NCI-H2081 (cell line): ENCODE results near the gene PIP5K1B.
A peak's percentile ranks its signal among the peaks of the same experiment; 100 is the strongest.

ENCODE experiments used
- DNase-seq, 2 experiments: peaks; one replicate each; lab custom pipeline; 2025; lab: John Stamatoyannopoulos, UW

The PIP5K1B gene

GRCh38 chr9:68708513-68708912, 3.5 kb downstream of the PIP5K1B start:
- no peak for DNase-seq

GRCh38 chr9:68709291-68710110, 4.5 kb downstream of the PIP5K1B start:
- no peak for DNase-seq

- DNase-seq, result no peak
Observed at GRCh38 chr9:68710111-68710471, 5.1 kb downstream of the PIP5K1B start.

- peak; percentile 15 to 74 for DNase-seq
Observed at GRCh38 chr9:68711281-68711680, 6.2 kb downstream of the PIP5K1B start.

- DNase-seq, result no peak
Observed at GRCh38 chr9:68711932-68712331, 6.9 kb downstream of the PIP5K1B start.

- no peak for DNase-seq
Observed at GRCh38 chr9:68714416-68715180, 9.6 kb downstream of the PIP5K1B start.

GRCh38 chr9:68715181-68715456, 10.1 kb downstream of the PIP5K1B start:
- DNase-seq, result no peak

- DNase-seq, result no peak
Observed at GRCh38 chr9:68717552-68718443, 12.8 kb downstream of the PIP5K1B start.

- DNase-seq, result no peak
Observed at GRCh38 chr9:68719847-68720246, 14.8 kb downstream of the PIP5K1B start.

- DNase-seq, result no peak
Observed at GRCh38 chr9:68720656-68721313, 15.7 kb downstream of the PIP5K1B start.

GRCh38 chr9:68721666-68722330, 16.8 kb downstream of the PIP5K1B start:
- no peak for DNase-seq

- no peak for DNase-seq
Observed at GRCh38 chr9:68725070-68725469, 20.0 kb downstream of the PIP5K1B start.

GRCh38 chr9:68726489-68726888, 21.4 kb downstream of the PIP5K1B start:
- DNase-seq, result no peak

- no peak for DNase-seq
Observed at GRCh38 chr9:68727636-68728035, 22.6 kb downstream of the PIP5K1B start.

GRCh38 chr9:68728731-68729130, 23.7 kb downstream of the PIP5K1B start:
- no peak for DNase-seq

- DNase-seq, result no peak
Observed at GRCh38 chr9:68730570-68731235, 25.7 kb downstream of the PIP5K1B start.

GRCh38 chr9:68731857-68732256, 26.8 kb downstream of the PIP5K1B start:
- no peak for DNase-seq

- no peak for DNase-seq
Observed at GRCh38 chr9:68732405-68733020, 27.5 kb downstream of the PIP5K1B start.

GRCh38 chr9:68733021-68733405, 28.0 kb downstream of the PIP5K1B start:
- no peak for DNase-seq

- DNase-seq, result no peak
Observed at GRCh38 chr9:68738358-68738757, 33.3 kb downstream of the PIP5K1B start.
